ENCODE results near the gene GSN. TPM values are rescaled to one million over a fixed set of nuclear protein-coding genes. Genes with fewer than 3 reads are reported as not detected.
"Not testable (repeated sequence)": the region's sequence is repeated elsewhere in the genome, so short reads cannot be mapped to it uniquely, and the experiment has no call there.

Gene GSN
- total and polyA plus RNA-seq, 9 of the 15 experiments (the other 6 are each of a cell fraction or from before 2014, with no cell fraction given), result 0.39 to 16.6 (median 8.2) TPM

- ATAC-seq; H3K4me2 ChIP-seq (ENCODE audit: insufficient read depth, low read length); H3K4me3 ChIP-seq; in situ Hi-C loops (cut with MboI); H3K79me2 ChIP-seq (ENCODE audit: control insufficient read depth, insufficient read depth, low read length); H3K9ac ChIP-seq (ENCODE audit: insufficient read depth in 1 of 2, low read depth in 2 of 2, low read length in 2 of 2); H3K27me3 ChIP-seq (ENCODE audit: control insufficient read depth in 2 of 2, insufficient read depth in 2 of 2, low read length in 2 of 2); H3K36me3 ChIP-seq (ENCODE audit: control insufficient read depth, insufficient read depth, low read length); DNase-seq (ENCODE audit: extremely low read depth in 1 of 4, low spot score in 3 of 4); H4K20me1 ChIP-seq (replicated peaks; ENCODE audit: control insufficient read depth, insufficient read depth, low read length); BruUV-seq (replicated peaks); H3K27ac ChIP-seq (ENCODE audit: extremely low read depth, low read depth, low read length); FAIRE-seq; intact Hi-C loops (cut with micrococcal nuclease); H2AFZ ChIP-seq (ENCODE audit: low read depth, low read length); CTCF ChIA-PET (ENCODE audit: low intra/inter-chr PET ratio); H3K9me3 ChIP-seq (replicated peaks; ENCODE audit: control insufficient read depth, insufficient read depth, low read depth, low read length); H3K9me1 ChIP-seq (ENCODE audit: control insufficient read depth, insufficient read depth, low read length): not testable (repeated sequence)
- H3K4me1 ChIP-seq (replicated peaks in 1 of 2; ENCODE audit: control insufficient read depth in 2 of 2, insufficient read depth in 2 of 2, low read length in 2 of 2), result peaks cover 33 to 37% of the 10 kb centered on the region in 2 experiments
- POLR2A ChIA-PET, result interaction anchor here (0.7 kb wide), 1 partner anchor 9 kb away, joined by 3 read pairs; no protein-coding TSS in a partner anchor
- WGBS (ENCODE audit: insufficient coverage, low coverage, missing lambda C conversion rate), result 48% methylated on average over 3 of the region's 4 CpGs
Measured at GRCh38 chr9:121291536-121291935, 23.6 kb downstream of the GSN start.

GRCh38 chr9:121292051-121292450, 24.1 kb downstream of the GSN start:
- Histone ChIP-seq H3K27ac (ENCODE audit: extremely low read depth, low read depth, low read length) (no peak overlapping the region), H3K4me3 (no peak overlapping the region), H3K27me3 (ENCODE audit: control insufficient read depth in 2 of 2, insufficient read depth in 2 of 2, low read length in 2 of 2) (no peaks in the 10 kb centered on the region), H3K9ac (ENCODE audit: insufficient read depth in 1 of 2, low read depth in 2 of 2, low read length in 2 of 2) (no peak overlapping the region; a peak in 1 of 4 replicates), H3K4me2 (ENCODE audit: insufficient read depth, low read length) (no peak overlapping the region), H3K9me3 (replicated peaks; ENCODE audit: control insufficient read depth, insufficient read depth, low read depth, low read length) (no peaks in the 10 kb centered on the region), H3K4me1 (replicated peaks in 1 of 2; ENCODE audit: control insufficient read depth in 2 of 2, insufficient read depth in 2 of 2, low read length in 2 of 2) (peaks cover 30 to 39% of the 10 kb centered on the region in 2 experiments), H3K79me2 (ENCODE audit: control insufficient read depth, insufficient read depth, low read length) (no peaks in the 10 kb centered on the region), H3K9me1 (ENCODE audit: control insufficient read depth, insufficient read depth, low read length) (peaks cover 6% of the 10 kb centered on the region), H2AFZ (ENCODE audit: low read depth, low read length) (no peak overlapping the region), H4K20me1 (replicated peaks; ENCODE audit: control insufficient read depth, insufficient read depth, low read length) (no peaks in the 10 kb centered on the region), H3K36me3 (ENCODE audit: control insufficient read depth, insufficient read depth, low read length) (no peaks in the 10 kb centered on the region; the same call in 2 of the 3 replicates)
- BruUV-seq (replicated peaks), result no TSS peak
- no peak for DNase-seq (ENCODE audit: extremely low read depth in 1 of 4, low spot score in 3 of 4)
- TF ChIP-seq SMAD3 (CRISPR knock-in tag; conservative IDR thresholded peaks at IDR 0.05) (no peak), TCFL5 (CRISPR knock-in tag; conservative IDR thresholded peaks at IDR 0.05) (no peak), BRD4 (IDR thresholded peaks at IDR 0.05) (no peak), C11orf30 (IDR thresholded peaks at IDR 0.05; ENCODE audit: low read depth) (no peak), NONO (IDR thresholded peaks at IDR 0.05; ENCODE audit: low read depth in 2 of 2, low read length in 1 of 2) (no peak), FOXP1 (CRISPR knock-in tag; IDR thresholded peaks at IDR 0.05) (no peak), BRCA1 (IDR thresholded peaks at IDR 0.05) (no peak), BRCA1 (CRISPR knock-in tag; IDR thresholded peaks at IDR 0.05) (no peak), THRAP3 (IDR thresholded peaks at IDR 0.05; ENCODE audit: borderline replicate concordance) (no peak), NFATC3 (IDR thresholded peaks at IDR 0.05) (no peak), NFIC (IDR thresholded peaks at IDR 0.05) (no peak), MLX (CRISPR knock-in tag; conservative IDR thresholded peaks at IDR 0.05) (no peak)
- TF ChIP-seq, protein P1, sequence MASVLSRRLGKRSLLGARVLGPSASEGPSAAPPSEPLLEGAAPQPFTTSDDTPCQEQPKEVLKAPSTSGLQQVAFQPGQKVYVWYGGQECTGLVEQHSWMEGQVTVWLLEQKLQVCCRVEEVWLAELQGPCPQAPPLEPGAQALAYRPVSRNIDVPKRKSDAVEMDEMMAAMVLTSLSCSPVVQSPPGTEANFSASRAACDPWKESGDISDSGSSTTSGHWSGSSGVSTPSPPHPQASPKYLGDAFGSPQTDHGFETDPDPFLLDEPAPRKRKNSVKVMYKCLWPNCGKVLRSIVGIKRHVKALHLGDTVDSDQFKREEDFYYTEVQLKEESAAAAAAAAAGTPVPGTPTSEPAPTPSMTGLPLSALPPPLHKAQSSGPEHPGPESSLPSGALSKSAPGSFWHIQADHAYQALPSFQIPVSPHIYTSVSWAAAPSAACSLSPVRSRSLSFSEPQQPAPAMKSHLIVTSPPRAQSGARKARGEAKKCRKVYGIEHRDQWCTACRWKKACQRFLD (CRISPR knock-in tag; IDR thresholded peaks at IDR 0.05), result no peak
- POLR2A ChIA-PET, result no interaction called here
- 87% methylated on average over 1 of the region's 1 CpG for WGBS (ENCODE audit: insufficient coverage, low coverage, missing lambda C conversion rate)
- CTCF ChIA-PET (ENCODE audit: low intra/inter-chr PET ratio), result no interaction called here
- intact Hi-C loops (cut with micrococcal nuclease) (no loop called here), in situ Hi-C loops (cut with MboI) (no loop called here)
- FAIRE-seq, result no peak
- ATAC-seq, result no peak

All from K562 (cell line).